Upper lobe of left lung (tissue), 6 donors: Measurements from ENCODE around the gene CACUL1. TPM values are rescaled to one million over a fixed set of nuclear protein-coding genes. Genes with fewer than 3 reads are reported as not detected.
"Not testable (repeated sequence)": the region's sequence is repeated elsewhere in the genome, so short reads cannot be mapped to it uniquely, and the experiment has no call there.

Experiments
- ATAC-seq, 2 donors: fragments of 200-7000 bp; cut with Tn5 transposase; one replicate each; pipeline ENCODE4 v1.9.1; 2022; ENCODE audit warnings: mild to moderate bottlenecking in 2 of 2, moderate library complexity in 2 of 2; ENCODE audit not compliant: low FRiP score in 2 of 2
- DNase-seq, 2 donors: peaks; one replicate each; pipeline ENCODE4 v3.0.0-alpha.2; 2019 to 2020
- H3K27ac ChIP-seq, 4 donors: fragments of 200-600 bp; sonication (generic); one replicate each; pipeline ENCODE4 v1.5.1; 2016 to 2019
- H3K27me3 ChIP-seq, 4 donors: fragments of 200-600 bp; sonication (generic); one replicate each; pipeline ENCODE4 v1.5.1; 2017 to 2019
- H3K36me3 ChIP-seq, 4 donors: fragments of 200-600 bp; sonication (generic); one replicate each; pipeline ENCODE4 v1.5.1; 2016 to 2019
- H3K4me1 ChIP-seq, 4 donors: fragments of 200-600 bp; sonication (generic); one replicate each; pipeline ENCODE4 v1.5.1; 2018 to 2019
- H3K4me3 ChIP-seq, 4 donors: fragments of 200-600 bp; sonication (generic); one replicate each; pipeline ENCODE4 v1.5.1; 2017 to 2019; ENCODE audit warnings: mild to moderate bottlenecking in 2 of 4, moderate library complexity in 1 of 4
- H3K9me3 ChIP-seq, 4 donors: fragments of 200-600 bp; sonication (generic); one replicate each; pipeline ENCODE4 v1.5.1; 2018 to 2019
- EP300 ChIP-seq, 4 donors: sonication (generic); formaldehyde crosslinking; IDR thresholded peaks; one replicate each; pipeline ENCODE4 v1.5.1; 2017; ENCODE audit warnings: antibody characterized with exemption in 4 of 4, control low read depth in 2 of 4
- POLR2A ChIP-seq, 4 donors: fragments of 450-650 bp; IDR thresholded peaks; one replicate each; pipeline ENCODE4 v1.5.1; 2016 to 2017; ENCODE audit warnings: antibody characterized with exemption in 4 of 4, mild to moderate bottlenecking in 2 of 4
- POLR2AphosphoS5 ChIP-seq, 2 donors: sonication (generic); formaldehyde crosslinking; IDR thresholded peaks; one replicate each; pipeline ENCODE4 v1.5.1; 2017; ENCODE audit warnings: antibody characterized with exemption in 2 of 2
- WGBS, 2 donors: methylation state at CpG; one replicate each; pipeline ENCODE4 v1.1.5; 2017 to 2018; 5-methylcytosine and 5-hydroxymethylcytosine counted together
- total RNA-seq, 6 donors: library from RNA; depleted of rRNA in 4 of 6; stranded (reverse); fragments of >200 nt in 4 of 6; gene quantifications; one replicate each; pipeline versions ENCODE4 v1.1.0 to v1.2.1, GENCODE V29; 2016 to 2021
- TF ChIP-seq, protein P1 (sequence below), 6 experiments: fragments of 450-650 bp in 4 of 6; fragments of 200-600 bp in 2 of 6; sonication (generic) in 2 of 6; IDR thresholded peaks; one replicate each; pipeline ENCODE4 v1.5.1; 2016 to 2019; ENCODE audit warnings: antibody characterized with exemption in 6 of 6
- donor health status: DM: no; HTN: no; CAD: no; lungs with moderate emphysema.
- donor health status: DM: no; HTN: yes; CAD: no; lungs with severe emphysema.

Gene CACUL1
- total RNA-seq, 6 donors from 2014 or later = 23.3 to 44.0 (median 38.2) TPM

DNA sequence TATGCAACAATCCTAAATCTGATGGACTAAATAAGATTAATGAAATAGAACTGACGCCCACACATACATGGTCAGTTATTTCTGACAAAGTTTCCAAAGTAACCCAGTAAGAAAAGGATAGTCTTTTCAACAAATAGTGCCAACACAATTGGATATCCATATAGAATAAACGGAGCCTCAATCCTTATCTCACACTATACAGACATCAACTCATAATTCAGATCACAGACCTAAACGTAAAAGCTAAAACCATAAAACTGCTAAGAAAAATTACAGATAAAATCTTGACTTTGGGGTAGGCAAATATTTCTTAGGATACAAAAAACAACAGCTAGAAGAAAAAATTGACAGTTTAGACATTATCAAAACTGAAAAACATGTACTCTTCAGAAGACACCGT, 8.5 kb downstream of the CACUL1 start:
- 84 to 87% methylated on average over 4 of the region's 4 CpGs for WGBS, 2 donors
- ATAC-seq = no peak

DNA sequence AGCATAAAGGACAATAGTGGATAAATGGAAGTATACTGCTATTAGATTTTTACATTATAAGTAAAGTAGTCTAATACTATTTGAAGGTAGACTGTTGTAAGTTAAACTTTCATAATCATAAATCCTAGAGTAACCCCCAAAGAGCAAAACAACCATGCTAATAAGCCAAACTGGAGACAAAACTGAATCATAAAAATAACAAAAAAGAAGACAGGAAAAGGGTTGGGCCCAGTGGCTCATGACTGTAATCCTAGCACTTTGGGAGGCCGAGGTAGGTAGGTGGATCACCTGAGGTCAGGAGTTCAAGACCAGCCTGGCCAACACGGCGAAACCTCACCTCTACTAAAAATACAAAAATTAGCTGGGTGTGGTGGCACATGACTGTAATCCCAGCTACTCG, 9.7 kb downstream of the CACUL1 start:
- H3K9me3 ChIP-seq = no peaks in the 10 kb centered on the region
- H3K27me3 ChIP-seq = no peaks in the 10 kb centered on the region
- 86 to 87% methylated on average over 4 of the region's 4 CpGs for WGBS, 2 donors
- no peak overlapping the region for H3K4me3 ChIP-seq
- H3K4me1 ChIP-seq = peaks cover 8 to 39% (median 23%) of the 10 kb centered on the region in 4 donors
- ATAC-seq = no peak
- DNase-seq = no peak
- H3K36me3 ChIP-seq = no peaks in the 10 kb centered on the region
- peak overlapping the region in 1 of 4 donors; percentile 2 for H3K27ac ChIP-seq
- TF ChIP-seq POLR2A (IDR thresholded peaks at IDR 0.05) (no peak), EP300 (IDR thresholded peaks at IDR 0.05) (no peak), POLR2AphosphoS5 (IDR thresholded peaks at IDR 0.05) (no peak)
- TF ChIP-seq, protein P1, sequence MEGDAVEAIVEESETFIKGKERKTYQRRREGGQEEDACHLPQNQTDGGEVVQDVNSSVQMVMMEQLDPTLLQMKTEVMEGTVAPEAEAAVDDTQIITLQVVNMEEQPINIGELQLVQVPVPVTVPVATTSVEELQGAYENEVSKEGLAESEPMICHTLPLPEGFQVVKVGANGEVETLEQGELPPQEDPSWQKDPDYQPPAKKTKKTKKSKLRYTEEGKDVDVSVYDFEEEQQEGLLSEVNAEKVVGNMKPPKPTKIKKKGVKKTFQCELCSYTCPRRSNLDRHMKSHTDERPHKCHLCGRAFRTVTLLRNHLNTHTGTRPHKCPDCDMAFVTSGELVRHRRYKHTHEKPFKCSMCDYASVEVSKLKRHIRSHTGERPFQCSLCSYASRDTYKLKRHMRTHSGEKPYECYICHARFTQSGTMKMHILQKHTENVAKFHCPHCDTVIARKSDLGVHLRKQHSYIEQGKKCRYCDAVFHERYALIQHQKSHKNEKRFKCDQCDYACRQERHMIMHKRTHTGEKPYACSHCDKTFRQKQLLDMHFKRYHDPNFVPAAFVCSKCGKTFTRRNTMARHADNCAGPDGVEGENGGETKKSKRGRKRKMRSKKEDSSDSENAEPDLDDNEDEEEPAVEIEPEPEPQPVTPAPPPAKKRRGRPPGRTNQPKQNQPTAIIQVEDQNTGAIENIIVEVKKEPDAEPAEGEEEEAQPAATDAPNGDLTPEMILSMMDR (IDR thresholded peaks at IDR 0.05) = no peak

More for the DNA sequence above, 8.5 kb downstream of the CACUL1 start:
- no peak for TF ChIP-seq POLR2AphosphoS5 (IDR thresholded peaks at IDR 0.05)
- TF ChIP-seq, protein P1 (IDR thresholded peaks at IDR 0.05) = no peak
- TF ChIP-seq POLR2A (IDR thresholded peaks at IDR 0.05) = no peak
- no peak for TF ChIP-seq EP300 (IDR thresholded peaks at IDR 0.05)
- Histone ChIP-seq H3K27ac (no peak overlapping the region), H3K36me3 (no peaks in the 10 kb centered on the region), H3K4me3 (no peak overlapping the region), H3K4me1 (peaks cover 8 to 34% (median 18%) of the 10 kb centered on the region in 4 donors), H3K27me3 (no peaks in the 10 kb centered on the region), H3K9me3 (no peaks in the 10 kb centered on the region)
- DNase-seq = no peak

DNA sequence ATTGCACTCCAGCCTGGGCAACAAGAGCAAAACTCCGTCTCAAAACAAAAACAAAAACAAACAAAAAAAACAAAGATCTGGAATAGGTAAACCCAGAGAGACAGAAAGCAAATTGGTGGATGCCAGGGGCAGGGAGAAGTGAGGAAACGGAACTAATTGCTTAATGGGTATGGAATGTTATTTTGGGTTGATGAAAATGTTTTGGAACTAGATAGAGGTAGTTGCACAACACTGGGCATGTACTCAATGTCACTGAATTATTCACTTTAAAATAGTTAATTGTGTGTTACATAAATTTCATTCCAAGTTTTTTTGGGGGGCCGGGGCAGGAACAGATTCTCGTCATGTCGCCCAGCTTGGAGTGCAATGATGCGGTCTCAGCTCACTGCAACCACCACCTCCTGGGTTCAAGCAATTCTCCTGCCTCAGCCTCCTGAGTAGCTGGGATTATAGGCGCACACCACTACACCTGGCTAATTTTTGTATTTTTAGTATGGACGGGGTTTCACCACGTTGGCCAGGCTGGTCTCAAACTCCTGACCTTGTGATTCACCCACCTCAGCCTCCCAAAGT, 10.3 kb downstream of the CACUL1 start:
- Histone ChIP-seq H3K27ac (peak overlapping the region in 1 of 4 donors; percentile 60), H3K4me1 (peaks cover 8 to 45% (median 29%) of the 10 kb centered on the region in 4 donors)
- H3K36me3 ChIP-seq, H3K27me3 ChIP-seq, H3K9me3 ChIP-seq, DNase-seq, H3K4me3 ChIP-seq: not testable (repeated sequence)
- 77 to 84% methylated on average over 9 of the region's 9 CpGs for WGBS, 2 donors
- peak in 1 of 2 donors; percentile 58 for ATAC-seq

DNA sequence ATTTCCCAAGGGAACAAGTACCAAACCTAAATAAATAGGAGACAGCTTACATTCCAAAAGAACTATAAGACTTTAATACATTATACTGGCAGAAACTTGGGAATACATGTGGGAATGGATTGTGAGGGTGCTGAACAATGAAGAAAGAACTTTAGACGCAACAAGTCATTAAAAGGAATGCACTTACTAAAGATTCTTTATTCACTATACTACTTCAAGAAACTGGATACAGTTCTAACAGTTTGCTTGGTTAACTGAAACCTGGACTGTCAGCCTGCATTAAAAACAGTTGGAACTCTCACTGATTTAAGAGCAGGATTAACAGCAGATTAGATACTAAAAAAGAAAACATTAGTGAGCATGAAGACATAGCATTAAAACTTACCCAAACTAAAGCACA, 12.0 kb downstream of the CACUL1 start:
- TF ChIP-seq POLR2AphosphoS5 (IDR thresholded peaks at IDR 0.05) (no peak), EP300 (IDR thresholded peaks at IDR 0.05) (no peak), POLR2A (IDR thresholded peaks at IDR 0.05) (no peak)
- TF ChIP-seq, protein P1 (IDR thresholded peaks at IDR 0.05) = no peak
- no peak overlapping the region for H3K4me3 ChIP-seq
- ATAC-seq = no peak
- no peaks in the 10 kb centered on the region for H3K27me3 ChIP-seq
- 74 to 81% methylated on average over 1 of the region's 1 CpG for WGBS, 2 donors
- no peak for DNase-seq
- peak overlapping the region in 1 of 4 donors; percentile 30 for H3K27ac ChIP-seq
- H3K36me3 ChIP-seq = no peaks in the 10 kb centered on the region
- H3K4me1 ChIP-seq = peaks cover 8 to 61% (median 34%) of the 10 kb centered on the region in 4 donors
- no peaks in the 10 kb centered on the region for H3K9me3 ChIP-seq

DNA sequence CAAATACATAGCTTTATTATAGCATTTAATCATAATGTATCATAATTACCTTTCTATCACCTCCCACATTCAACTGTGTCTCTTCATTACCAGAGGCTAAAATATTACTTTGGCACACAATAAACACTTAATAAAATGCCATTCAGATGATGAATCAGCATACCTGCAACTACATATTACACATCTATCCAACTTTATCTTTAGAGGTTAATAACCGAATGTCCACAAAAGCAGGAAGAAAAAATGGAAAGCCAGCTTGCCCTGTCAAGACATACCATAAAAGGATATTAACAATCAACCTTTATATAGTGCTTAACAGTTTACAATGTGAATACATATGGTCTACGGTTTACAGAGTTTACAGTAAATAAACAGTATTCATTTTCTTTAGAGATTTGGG, 12.7 kb downstream of the CACUL1 start:
- peaks cover 12 to 63% (median 40%) of the 10 kb centered on the region in 4 donors for H3K4me1 ChIP-seq
- no peaks in the 10 kb centered on the region for H3K9me3 ChIP-seq
- ATAC-seq = no peak
- no peak for TF ChIP-seq POLR2AphosphoS5 (IDR thresholded peaks at IDR 0.05)
- no peak for TF ChIP-seq EP300 (IDR thresholded peaks at IDR 0.05)
- TF ChIP-seq POLR2A (IDR thresholded peaks at IDR 0.05) = no peak
- TF ChIP-seq, protein P1 (IDR thresholded peaks at IDR 0.05) = no peak
- H3K27me3 ChIP-seq = no peaks in the 10 kb centered on the region
- H3K27ac ChIP-seq = peak overlapping the region in 1 of 4 donors; percentile 8
- WGBS, 2 donors = 49 to 51% methylated on average over 2 of the region's 2 CpGs
- DNase-seq = no peak
- no peak overlapping the region for H3K4me3 ChIP-seq
- H3K36me3 ChIP-seq = no peaks in the 10 kb centered on the region
